ENCODE data around the gene PALM.

DNA sequence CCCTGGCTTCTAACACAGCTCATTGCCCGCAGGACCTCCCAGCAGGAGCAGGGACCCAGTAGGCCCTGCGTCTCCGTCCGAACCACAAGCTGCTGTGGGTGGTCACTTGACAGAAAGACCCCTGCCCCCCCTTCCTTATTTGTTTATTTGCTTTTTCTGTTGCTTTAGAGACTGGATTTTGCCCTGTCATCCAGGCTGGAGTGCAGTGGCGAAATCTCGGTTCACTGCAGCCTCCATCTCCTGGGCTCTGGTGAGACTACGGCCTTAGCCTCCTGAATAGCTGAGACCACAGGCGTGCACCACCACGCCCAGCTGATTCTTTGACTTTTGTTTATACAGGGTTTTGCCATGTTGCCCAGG, 80.9 kb downstream of the PALM start:
- TF ChIP-seq EZH2phosphoT487 (IDR thresholded peaks at IDR 0.05; ENCODE audit: borderline replicate concordance, low read depth, low read length): no peak
- TF ChIP-seq, protein P1, sequence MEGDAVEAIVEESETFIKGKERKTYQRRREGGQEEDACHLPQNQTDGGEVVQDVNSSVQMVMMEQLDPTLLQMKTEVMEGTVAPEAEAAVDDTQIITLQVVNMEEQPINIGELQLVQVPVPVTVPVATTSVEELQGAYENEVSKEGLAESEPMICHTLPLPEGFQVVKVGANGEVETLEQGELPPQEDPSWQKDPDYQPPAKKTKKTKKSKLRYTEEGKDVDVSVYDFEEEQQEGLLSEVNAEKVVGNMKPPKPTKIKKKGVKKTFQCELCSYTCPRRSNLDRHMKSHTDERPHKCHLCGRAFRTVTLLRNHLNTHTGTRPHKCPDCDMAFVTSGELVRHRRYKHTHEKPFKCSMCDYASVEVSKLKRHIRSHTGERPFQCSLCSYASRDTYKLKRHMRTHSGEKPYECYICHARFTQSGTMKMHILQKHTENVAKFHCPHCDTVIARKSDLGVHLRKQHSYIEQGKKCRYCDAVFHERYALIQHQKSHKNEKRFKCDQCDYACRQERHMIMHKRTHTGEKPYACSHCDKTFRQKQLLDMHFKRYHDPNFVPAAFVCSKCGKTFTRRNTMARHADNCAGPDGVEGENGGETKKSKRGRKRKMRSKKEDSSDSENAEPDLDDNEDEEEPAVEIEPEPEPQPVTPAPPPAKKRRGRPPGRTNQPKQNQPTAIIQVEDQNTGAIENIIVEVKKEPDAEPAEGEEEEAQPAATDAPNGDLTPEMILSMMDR (conservative IDR thresholded peaks at IDR 0.05; ENCODE audit: low read length): no peak
